HFF-Myc (cell line): Measurements from ENCODE around the gene TFIP11.

Experiments
- DNase-seq: peaks from one replicate; pipeline ENCODE4 v3.0.0-alpha.2; 2011; ENCODE audit warnings: low read depth; ENCODE audit errors: extremely low read depth
- H3K4me3 ChIP-seq: replicated peaks from 2 replicates; pipeline ENCODE4 v1.5.1; 2011; ENCODE audit warnings: low read depth, mild to moderate bottlenecking, control low read depth, low read length
- TF ChIP-seq, protein P1 (sequence below): IDR thresholded peaks from 2 replicates; pipeline ENCODE4 v1.5.1; 2012; ENCODE audit warnings: mild to moderate bottlenecking, low read depth, low read length, control low read depth; ENCODE audit errors: missing control alignments

TFIP11 gene

DNA sequence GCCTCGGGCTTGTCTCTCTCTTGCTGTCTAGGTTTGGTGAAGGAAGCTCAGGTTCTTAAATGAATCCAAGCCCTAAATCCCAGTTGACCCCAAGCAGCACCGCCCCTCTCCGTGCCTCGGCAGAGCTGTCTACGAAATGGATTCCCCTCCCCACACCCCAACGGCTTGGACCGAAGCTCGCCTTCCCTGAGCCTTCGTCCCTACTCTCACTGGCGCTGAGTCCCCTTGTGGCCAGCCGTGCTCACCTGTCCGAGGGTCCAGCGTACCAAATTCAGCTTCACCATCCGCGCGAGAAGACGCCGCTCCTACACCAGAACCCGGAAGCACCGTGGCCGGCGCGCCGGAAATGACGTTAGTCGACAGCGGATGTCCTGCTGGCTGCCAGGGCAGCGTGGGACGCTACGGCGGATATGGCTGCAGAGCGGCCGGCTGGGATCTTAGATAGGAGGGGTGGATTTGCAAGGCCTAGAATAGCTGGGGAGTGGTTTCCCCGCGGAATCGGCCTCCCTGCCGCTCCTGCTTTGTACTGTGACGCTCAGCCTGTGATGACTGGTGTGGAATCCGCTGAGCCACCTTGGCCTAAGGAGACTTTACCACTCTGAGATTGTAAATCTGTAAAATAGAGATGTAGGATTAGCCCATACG, at the start of gene TFIP11:
Gene TFIP11 (minus strand): TSS at position 325 of the 645 bp plus-strand sequence. CDS start 2,201 bp downstream, outside the sequence.
- DNase-seq, result peak; percentile 64
- peak within 1 kb of the TSS; percentile 99 for H3K4me3 ChIP-seq
- TF ChIP-seq, protein P1, sequence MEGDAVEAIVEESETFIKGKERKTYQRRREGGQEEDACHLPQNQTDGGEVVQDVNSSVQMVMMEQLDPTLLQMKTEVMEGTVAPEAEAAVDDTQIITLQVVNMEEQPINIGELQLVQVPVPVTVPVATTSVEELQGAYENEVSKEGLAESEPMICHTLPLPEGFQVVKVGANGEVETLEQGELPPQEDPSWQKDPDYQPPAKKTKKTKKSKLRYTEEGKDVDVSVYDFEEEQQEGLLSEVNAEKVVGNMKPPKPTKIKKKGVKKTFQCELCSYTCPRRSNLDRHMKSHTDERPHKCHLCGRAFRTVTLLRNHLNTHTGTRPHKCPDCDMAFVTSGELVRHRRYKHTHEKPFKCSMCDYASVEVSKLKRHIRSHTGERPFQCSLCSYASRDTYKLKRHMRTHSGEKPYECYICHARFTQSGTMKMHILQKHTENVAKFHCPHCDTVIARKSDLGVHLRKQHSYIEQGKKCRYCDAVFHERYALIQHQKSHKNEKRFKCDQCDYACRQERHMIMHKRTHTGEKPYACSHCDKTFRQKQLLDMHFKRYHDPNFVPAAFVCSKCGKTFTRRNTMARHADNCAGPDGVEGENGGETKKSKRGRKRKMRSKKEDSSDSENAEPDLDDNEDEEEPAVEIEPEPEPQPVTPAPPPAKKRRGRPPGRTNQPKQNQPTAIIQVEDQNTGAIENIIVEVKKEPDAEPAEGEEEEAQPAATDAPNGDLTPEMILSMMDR, result no peak

DNA sequence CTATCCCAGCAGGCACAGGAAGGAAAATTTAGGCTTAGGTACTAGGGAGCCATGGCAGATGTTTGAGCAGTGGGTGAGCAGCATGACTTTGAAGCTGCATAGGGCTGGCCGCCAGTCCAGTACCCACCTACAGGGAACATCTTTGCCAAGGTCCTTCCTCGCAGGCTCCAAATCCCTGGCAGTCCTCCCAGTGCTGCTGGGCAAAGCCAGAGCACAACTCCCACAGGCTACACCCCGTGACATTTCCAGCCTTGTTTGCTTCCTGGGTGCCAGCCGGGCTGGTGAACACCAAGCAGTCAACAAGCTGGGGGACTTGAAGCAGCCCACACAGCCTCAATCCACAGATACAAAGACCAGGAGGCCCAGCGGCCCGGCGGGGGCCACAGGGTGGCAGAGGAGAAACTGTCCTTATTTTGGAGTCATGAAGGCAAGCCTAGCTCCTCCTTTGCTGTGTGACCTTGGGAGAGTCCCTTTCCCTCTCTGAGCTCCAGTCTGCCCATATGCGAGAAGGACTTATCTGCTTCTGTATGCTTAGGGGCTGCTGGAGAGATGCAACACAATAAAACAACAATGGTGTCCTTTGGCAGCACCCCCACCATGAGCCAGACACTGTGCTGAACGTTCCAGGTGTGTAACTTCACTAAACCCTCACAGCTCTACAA, 49.6 kb upstream of the TFIP11 start:
- TF ChIP-seq, protein P1, result no peak
- no peak for DNase-seq
- no peak overlapping the region for H3K4me3 ChIP-seq

DNA sequence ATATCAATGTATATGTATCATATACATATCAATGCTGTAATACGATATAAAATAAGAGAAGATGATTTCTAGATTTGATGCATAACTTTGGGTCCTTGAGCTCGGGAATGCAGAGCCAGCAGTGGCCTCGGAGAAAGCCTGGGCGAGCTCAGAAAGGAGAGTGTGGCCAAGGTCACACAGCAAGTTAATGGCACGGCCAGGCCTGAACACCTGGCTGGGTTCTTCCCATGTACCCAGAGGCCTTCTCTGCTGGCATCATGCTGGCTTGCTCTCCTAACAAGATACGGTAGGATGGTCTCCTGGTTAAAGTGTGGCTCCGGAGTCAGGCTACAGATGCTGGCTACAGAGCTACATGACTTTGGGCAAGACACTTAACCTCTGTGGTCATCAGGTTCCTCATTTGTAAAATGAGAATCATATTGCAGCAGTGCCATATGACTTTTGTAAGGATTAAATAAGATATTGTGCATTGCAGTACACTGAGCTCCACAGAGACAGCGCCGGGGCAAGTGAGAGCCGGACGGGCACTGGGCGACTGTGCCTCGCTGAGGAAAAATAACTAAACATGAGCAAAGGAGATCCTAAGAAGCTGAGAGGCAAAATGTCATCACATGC, 47.8 kb upstream of the TFIP11 start:
- no peak overlapping the region for H3K4me3 ChIP-seq
- DNase-seq, result no peak
- TF ChIP-seq, protein P1, result no peak

DNA sequence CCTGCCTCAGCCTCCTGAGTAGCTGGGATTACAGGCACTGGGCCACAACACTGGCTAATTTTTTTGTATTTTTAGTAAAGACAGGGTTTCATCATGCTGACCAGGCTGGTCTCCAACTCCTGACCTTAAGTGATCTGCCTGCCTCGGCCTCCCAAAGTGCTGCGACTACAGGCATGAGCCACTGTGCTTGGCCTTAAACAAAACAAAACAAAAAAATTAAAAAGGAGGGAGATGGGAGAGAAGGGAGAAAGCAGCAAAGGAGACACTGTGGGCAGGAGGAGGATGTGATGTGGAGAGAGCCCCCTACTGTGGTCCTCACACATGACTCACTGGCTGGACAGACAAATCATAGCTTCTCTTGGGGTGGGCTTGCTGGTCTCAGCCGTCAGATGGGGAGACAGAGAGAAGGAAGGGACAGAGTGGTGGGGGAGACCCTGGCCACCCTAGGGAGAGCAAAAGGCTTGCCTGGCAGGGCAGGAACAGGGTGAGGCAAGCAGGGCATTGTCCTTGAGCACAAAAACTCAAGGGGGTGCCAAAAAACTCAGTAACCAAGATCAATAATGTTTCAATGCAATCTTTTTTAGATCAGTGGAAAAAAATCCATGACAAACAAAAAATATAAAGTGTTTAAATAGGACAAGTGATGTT, 46.1 kb upstream of the TFIP11 start:
- DNase-seq, result no peak
- no peak overlapping the region for H3K4me3 ChIP-seq
- TF ChIP-seq, protein P1, result no peak

DNA sequence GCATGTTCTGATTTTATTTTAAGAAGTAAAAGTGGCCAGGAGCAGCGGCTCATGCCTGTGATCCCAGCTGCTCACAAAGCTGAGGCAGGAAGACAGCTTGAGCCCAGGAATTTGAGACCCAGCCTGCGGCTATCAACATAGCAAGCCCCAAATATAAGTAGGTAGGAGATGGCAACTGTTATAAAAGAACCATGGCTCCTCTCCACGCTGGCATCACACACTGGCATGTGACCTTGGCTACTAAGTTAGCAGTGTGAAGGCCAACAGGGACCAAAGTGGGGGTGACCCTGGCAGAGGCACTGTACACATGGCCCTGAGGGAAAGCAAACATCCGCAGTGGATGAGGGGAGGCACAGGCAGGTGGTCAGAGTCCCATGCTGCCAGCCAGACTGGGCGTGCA, 44.6 kb upstream of the TFIP11 start:
- no peak overlapping the region for H3K4me3 ChIP-seq
- TF ChIP-seq, protein P1, result no peak
- no peak for DNase-seq

DNA sequence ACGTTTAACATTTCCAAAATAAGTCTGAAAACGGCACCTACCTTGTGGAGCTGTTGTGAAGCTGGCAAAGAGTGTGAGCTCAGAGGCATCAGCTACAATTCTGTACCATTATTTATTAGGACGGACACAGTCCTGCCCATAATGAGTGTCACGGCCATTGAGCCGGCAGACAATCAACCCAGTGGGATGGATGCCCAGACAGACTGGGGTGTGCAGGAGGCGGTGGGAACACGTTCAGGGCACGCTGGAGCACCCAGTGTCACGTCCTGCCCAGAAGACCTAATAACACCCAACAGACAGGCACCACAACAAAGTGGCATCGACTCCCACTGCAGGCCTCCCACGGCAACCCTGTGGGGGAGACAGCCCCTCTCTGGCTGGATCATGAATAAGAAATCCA, 43.2 kb upstream of the TFIP11 start:
- no peak overlapping the region for H3K4me3 ChIP-seq
- TF ChIP-seq, protein P1, result no peak
- no peak for DNase-seq
